Fibroblast of the aortic adventitia (primary cell): ENCODE data around the gene ADAM12. TPM values are rescaled to one million over a fixed set of nuclear protein-coding genes. Genes with fewer than 3 reads are reported as not detected.
A peak's percentile ranks its signal among the peaks of the same experiment; 100 is the strongest.

Source experiments
- DNase-seq: peaks from one replicate; pipeline ENCODE4 v3.0.0-alpha.2; 2010; ENCODE audit warnings: low read depth
- H3K4me3 ChIP-seq: 2 replicates; pipeline ENCODE4 v1.5.1; 2011; ENCODE audit warnings: low read depth, mild to moderate bottlenecking, control low read depth, low read length, moderate library complexity
- CTCF ChIP-seq: IDR thresholded peaks from 2 replicates; pipeline ENCODE4 v1.5.1; 2011; ENCODE audit warnings: mild to moderate bottlenecking, low read length, control low read depth, inconsistent platforms; ENCODE audit not compliant: insufficient read depth
- total RNA-seq: library from RNA; depleted of rRNA; stranded (reverse); fragments of >200 nt; gene quantifications from 2 replicates; pipeline ENCODE4 v1.2.3, GENCODE V29; 2012; ENCODE audit warnings: low replicate concordance

Gene ADAM12
- total RNA-seq, 1 donor = 82.7 TPM

- no peak for DNase-seq
- no peak for TF ChIP-seq CTCF
- no peak overlapping the region for H3K4me3 ChIP-seq
These were observed 252.2 kb downstream of the ADAM12 start for GRCh38 chr10:126135941-126136595.

- peak; percentile 35 for DNase-seq
- H3K4me3 ChIP-seq = no peak overlapping the region
- peak; percentile 23 for TF ChIP-seq CTCF
These were observed 253.1 kb downstream of the ADAM12 start for GRCh38 chr10:126135177-126135576.

GRCh38 chr10:126133906-126134656 is 254.2 kb downstream of the ADAM12 start:
- H3K4me3 ChIP-seq = no peak overlapping the region
- DNase-seq = peak; percentile 73
- no peak for TF ChIP-seq CTCF

- no peak for TF ChIP-seq CTCF
- no peak for DNase-seq
- H3K4me3 ChIP-seq = no peak overlapping the region
These were observed 255.1 kb downstream of the ADAM12 start for GRCh38 chr10:126133082-126133620.

- H3K4me3 ChIP-seq = no peak overlapping the region
- DNase-seq = no peak
- TF ChIP-seq CTCF = no peak
These were observed 256.9 kb downstream of the ADAM12 start for GRCh38 chr10:126131341-126131740.

- peak; percentile 55 for DNase-seq
- H3K4me3 ChIP-seq = no peak overlapping the region
- TF ChIP-seq CTCF = no peak
These were observed 258.0 kb downstream of the ADAM12 start for GRCh38 chr10:126130271-126130710.
